Hepatocyte (in vitro differentiated cells): ENCODE measurements around the gene PNPLA8. TPM values are rescaled to one million over a fixed set of nuclear protein-coding genes. Genes with fewer than 3 reads are reported as not detected.

ENCODE experiments used
- DNase-seq: peaks from one replicate; pipeline ENCODE4 v3.0.0-alpha.2; 2016; ENCODE audit warnings: low spot score
- H2AFZ ChIP-seq: fragments of 200-600 bp; sonication (generic); 2 replicates; pipeline ENCODE4 v1.6.0; 2016; ENCODE audit warnings: antibody characterized with exemption, mild to moderate bottlenecking
- H3K27ac ChIP-seq: fragments of 200-600 bp; sonication (generic); 2 replicates; pipeline ENCODE4 v1.5.1; 2016; ENCODE audit warnings: mild to moderate bottlenecking
- H3K27me3 ChIP-seq: fragments of 200-600 bp; sonication (generic); 2 replicates; pipeline ENCODE4 v1.6.1; 2016
- H3K36me3 ChIP-seq: fragments of 200-600 bp; sonication (generic); replicated peaks from 2 replicates; pipeline ENCODE4 v1.5.1; 2016; ENCODE audit warnings: low read depth; ENCODE audit not compliant: insufficient read depth
- H3K4me1 ChIP-seq: fragments of 200-600 bp; sonication (generic); 2 replicates; pipeline ENCODE4 v1.5.1; 2016; ENCODE audit warnings: mild to moderate bottlenecking, moderate library complexity; ENCODE audit not compliant: insufficient read depth
- H3K4me2 ChIP-seq: fragments of 200-600 bp; sonication (generic); 2 replicates; pipeline ENCODE4 v1.6.0; 2016
- H3K4me3 ChIP-seq: fragments of 200-600 bp; sonication (generic); 2 replicates; pipeline ENCODE4 v1.5.1; 2016; ENCODE audit warnings: mild to moderate bottlenecking
- H3K79me2 ChIP-seq: fragments of 200-600 bp; sonication (generic); 2 replicates; pipeline ENCODE4 v1.6.0; 2017; ENCODE audit warnings: mild to moderate bottlenecking
- H3K9me2 ChIP-seq: fragments of 200-600 bp; sonication (generic); replicated peaks from 2 replicates; pipeline ENCODE4 v1.6.0; 2017; ENCODE audit warnings: mild to moderate bottlenecking; ENCODE audit not compliant: insufficient read depth
- H3K9me3 ChIP-seq: fragments of 200-600 bp; sonication (generic); 2 replicates; pipeline ENCODE4 v1.5.1; 2016; ENCODE audit warnings: low read depth, mild to moderate bottlenecking
- H4K20me1 ChIP-seq: fragments of 200-600 bp; sonication (generic); 2 replicates; pipeline ENCODE4 v1.6.0; 2016; ENCODE audit warnings: mild to moderate bottlenecking; ENCODE audit not compliant: insufficient read depth, poor library complexity, severe bottlenecking
- CTCF ChIP-seq: fragments of 200-600 bp; sonication (generic); IDR thresholded peaks from 2 replicates; pipeline ENCODE4 v1.5.1; 2016; ENCODE audit warnings: antibody characterized with exemption, mild to moderate bottlenecking; ENCODE audit not compliant: poor library complexity
- EZH2 ChIP-seq: fragments of 200-600 bp; sonication (generic); IDR thresholded peaks from 2 replicates; pipeline ENCODE4 v1.6.1; 2016; ENCODE audit warnings: antibody characterized with exemption, mild to moderate bottlenecking, borderline replicate concordance
- EZH2phosphoT487 ChIP-seq: fragments of 200-600 bp; sonication (generic); IDR thresholded peaks from one replicate; pipeline ENCODE4 v1.6.1; 2018; ENCODE audit warnings: antibody characterized with exemption, mild to moderate bottlenecking, low read depth, moderate library complexity; ENCODE audit not compliant: unreplicated experiment, severe bottlenecking
- WGBS: methylation state at CpG from one replicate; pipeline ENCODE4 v1.1.6; 2016; ENCODE audit warnings: low lambda C conversion rate; ENCODE audit errors: missing lambda C conversion rate; 5-methylcytosine and 5-hydroxymethylcytosine counted together
- polyA plus RNA-seq: library from polyadenylated mRNA; unstranded; fragments of >200 nt; fragmentation: Nextera tagmentation; extraction: Ambion mirVana; gene quantifications from 2 replicates; pipeline ENCODE4 v1.2.1, GENCODE V29; 2016
- total RNA-seq: library from RNA; depleted of rRNA; stranded (reverse); fragments of >200 nt; gene quantifications from 2 replicates; pipeline ENCODE4 v1.2.3, GENCODE V29; 2014

The PNPLA8 gene
- total and polyA plus RNA-seq, 2 experiments from 2014 or later = 25.2 to 48.3 TPM

DNA sequence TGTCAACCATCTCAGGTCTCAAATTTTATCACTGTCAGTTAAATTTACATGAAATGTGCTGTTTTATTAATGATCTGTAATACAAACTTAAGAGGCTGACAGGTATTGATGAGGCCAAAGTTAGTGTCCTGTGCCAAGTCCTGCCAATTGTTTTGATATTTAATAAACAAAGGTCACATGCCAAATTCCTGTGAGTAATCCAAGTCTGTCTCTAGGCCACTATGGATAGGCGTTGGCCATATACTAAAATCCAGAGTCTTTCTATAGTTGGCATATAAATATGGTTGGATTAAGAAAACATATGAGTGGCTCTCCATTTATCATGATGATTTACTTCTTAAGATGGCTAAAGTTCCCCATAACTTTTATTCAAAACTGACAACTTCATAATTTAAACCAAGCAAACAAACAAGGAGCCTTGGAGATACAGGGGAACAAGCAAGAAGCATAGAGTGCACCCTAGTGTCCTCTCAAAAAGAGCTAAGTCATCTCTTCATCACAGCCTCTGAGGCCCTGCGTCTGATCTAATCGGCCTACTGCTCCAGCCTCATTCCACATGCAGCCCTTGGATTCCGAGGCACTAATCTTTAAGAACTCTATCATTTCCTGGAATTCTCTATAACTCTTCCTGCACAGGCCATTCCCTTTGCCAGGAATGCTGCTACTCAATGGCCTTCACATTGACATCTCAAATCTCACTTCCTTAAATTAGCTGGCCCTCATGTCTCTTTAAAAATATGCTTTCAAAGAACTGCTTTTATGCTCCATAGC is 37.0 kb downstream of the PNPLA8 start:
- Histone ChIP-seq H3K9me2 (no peaks in the 10 kb centered on the region), H3K4me2 (no peak overlapping the region), H2AFZ (no peak overlapping the region), H4K20me1 (no peaks in the 10 kb centered on the region), H3K27me3 (no peaks in the 10 kb centered on the region), H3K4me1 (no peaks in the 10 kb centered on the region), H3K79me2 (no peaks in the 10 kb centered on the region), H3K4me3 (no peak overlapping the region), H3K36me3 (no peaks in the 10 kb centered on the region), H3K27ac (no peak overlapping the region), H3K9me3 (no peaks in the 10 kb centered on the region)
- TF ChIP-seq EZH2phosphoT487 = no peak
- TF ChIP-seq CTCF = no peak
- no peak for TF ChIP-seq EZH2
- DNase-seq = no peak
- WGBS = 94% methylated on average over 4 of the region's 4 CpGs

GRCh38 chr7:108487646-108488045 is 38.3 kb downstream of the PNPLA8 start:
- H3K9me3 ChIP-seq = no peaks in the 10 kb centered on the region
- no peak for DNase-seq
- H3K4me1 ChIP-seq = no peaks in the 10 kb centered on the region
- no peak overlapping the region for H2AFZ ChIP-seq
- no peak overlapping the region for H3K27ac ChIP-seq
- no peak overlapping the region for H3K4me3 ChIP-seq
- TF ChIP-seq CTCF (no peak), EZH2 (no peak), EZH2phosphoT487 (no peak)
- no peak overlapping the region for H3K4me2 ChIP-seq
- H3K79me2 ChIP-seq = no peaks in the 10 kb centered on the region
- no peaks in the 10 kb centered on the region for H3K27me3 ChIP-seq
- H4K20me1 ChIP-seq = no peaks in the 10 kb centered on the region
- no peaks in the 10 kb centered on the region for H3K36me3 ChIP-seq
- no peaks in the 10 kb centered on the region for H3K9me2 ChIP-seq

- H4K20me1 ChIP-seq = no peaks in the 10 kb centered on the region
- H3K4me1 ChIP-seq = no peaks in the 10 kb centered on the region
- no peak for DNase-seq
- H3K27ac ChIP-seq = no peak overlapping the region
- H3K9me3 ChIP-seq = no peaks in the 10 kb centered on the region
- H3K9me2 ChIP-seq = no peaks in the 10 kb centered on the region
- H3K4me3 ChIP-seq = no peak overlapping the region
- 91% methylated on average over 5 of the region's 5 CpGs for WGBS
- no peak for TF ChIP-seq EZH2
- no peak for TF ChIP-seq CTCF
- TF ChIP-seq EZH2phosphoT487 = no peak
- H3K4me2 ChIP-seq = no peak overlapping the region
- H2AFZ ChIP-seq = no peak overlapping the region
- no peaks in the 10 kb centered on the region for H3K36me3 ChIP-seq
- H3K79me2 ChIP-seq = no peaks in the 10 kb centered on the region
- H3K27me3 ChIP-seq = no peaks in the 10 kb centered on the region
These were observed 39.5 kb downstream of the PNPLA8 start for GRCh38 chr7:108486291-108486966.
